HG03442 (cell line): ENCODE results near the gene MORN5.

Source experiments
- ATAC-seq: cut with Tn5 transposase; IDR thresholded peaks from one replicate; pipeline ENCODE4 v1.9.1; 2021; ENCODE audit warnings: mild to moderate bottlenecking, moderate library complexity; ENCODE audit not compliant: unreplicated experiment

The MORN5 gene

GRCh38 chr9:122227575-122227900 lies 67.8 kb downstream of the MORN5 start:
- no peak for ATAC-seq

- ATAC-seq: no peak
These were observed 68.5 kb downstream of the MORN5 start for GRCh38 chr9:122228191-122228567.

GRCh38 chr9:122228568-122229484 lies 69.1 kb downstream of the MORN5 start, which contains the start of gene LHX6:
TSS of gene LHX6 (minus strand) at chr9:122228957. CDS start at chr9:122228740, 217 bp downstream.
- ATAC-seq: no peak

- ATAC-seq: no peak
These were observed 69.8 kb downstream of the MORN5 start for GRCh38 chr9:122229485-122229837.

- no peak for ATAC-seq
These were observed 73.1 kb downstream of the MORN5 start for GRCh38 chr9:122232796-122233306.

GRCh38 chr9:122234022-122234748 lies 74.5 kb downstream of the MORN5 start:
- no peak for ATAC-seq

GRCh38 chr9:122236681-122237080 lies 77.0 kb downstream of the MORN5 start:
- ATAC-seq: no peak

- ATAC-seq: no peak
These were observed 80.0 kb downstream of the MORN5 start for GRCh38 chr9:122239722-122240121.

GRCh38 chr9:122244349-122244748 lies 84.6 kb downstream of the MORN5 start:
- ATAC-seq: no peak

- ATAC-seq: no peak
These were observed 87.0 kb downstream of the MORN5 start for GRCh38 chr9:122246666-122247065.

GRCh38 chr9:122248448-122248865 lies 88.7 kb downstream of the MORN5 start:
- no peak for ATAC-seq
